GM10847 (cell line): ENCODE measurements around the gene PGD.
A peak's percentile ranks its signal among the peaks of the same experiment; 100 is the strongest.

Source experiments
- POLR2A ChIP-seq: IDR thresholded peaks from 2 replicates; pipeline ENCODE4 v1.6.1; 2011; ENCODE audit not compliant: insufficient read length; ENCODE audit errors: extremely low read depth

The PGD gene

DNA sequence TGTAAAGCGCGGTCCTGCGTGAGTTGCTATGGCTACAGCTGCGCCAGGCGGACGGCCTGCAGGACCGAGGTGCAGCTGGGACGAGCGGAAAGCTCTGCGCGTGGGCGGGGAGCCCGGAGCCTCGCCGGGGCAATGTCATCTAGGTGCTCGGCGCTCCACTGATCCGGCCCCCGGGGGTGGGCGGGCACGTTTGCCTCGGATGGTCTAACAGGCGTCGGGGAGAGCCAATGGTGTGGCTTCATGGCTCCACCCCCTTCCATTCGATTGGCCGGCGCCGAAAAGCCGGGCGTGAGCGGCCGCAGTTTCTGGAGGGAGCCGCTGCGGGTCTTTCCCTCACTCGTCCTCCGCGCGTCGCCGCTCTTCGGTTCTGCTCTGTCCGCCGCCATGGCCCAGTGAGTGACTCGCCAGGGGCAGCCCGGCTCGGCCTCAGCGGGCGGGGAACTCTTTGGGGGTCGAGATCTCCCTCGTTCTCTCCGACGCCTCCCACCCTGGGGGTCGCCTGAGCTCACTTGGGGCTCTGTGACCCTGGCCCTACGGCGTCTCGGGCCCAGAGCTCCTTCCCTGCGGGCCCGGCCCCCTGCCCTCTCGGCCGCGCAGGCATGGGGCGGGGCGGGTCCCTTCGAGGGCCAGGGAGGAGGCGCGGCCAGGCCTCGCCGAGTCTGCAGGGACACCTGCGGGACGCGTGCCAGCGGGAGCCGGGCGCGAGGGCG is at the start of gene PGD:
Gene PGD, plus strand, starts transcription at position 331 of the 710 bp plus-strand sequence. Its CDS starts 54 bp downstream, at position 385.
- peak; percentile 68 for TF ChIP-seq POLR2A

DNA sequence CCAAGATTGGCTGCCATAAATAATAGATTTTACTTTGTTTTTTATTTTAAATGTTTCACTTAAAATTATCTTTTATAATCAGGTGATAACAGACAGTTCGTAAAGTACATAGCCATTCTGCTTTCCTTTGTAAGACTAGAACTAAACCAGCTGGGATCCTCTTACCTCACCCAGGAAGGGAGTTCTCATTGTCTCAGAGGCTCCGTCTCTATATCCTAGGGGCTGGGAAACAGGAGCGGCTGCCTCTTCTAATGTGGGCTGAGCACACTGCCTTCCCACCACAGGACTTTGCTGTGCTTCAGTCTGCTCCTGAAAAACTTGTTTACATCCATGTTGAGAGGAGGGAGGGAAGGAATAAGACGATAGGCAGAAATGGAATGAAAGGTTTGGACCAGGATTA is 45.6 kb upstream of the PGD start:
- TF ChIP-seq POLR2A: no peak

DNA sequence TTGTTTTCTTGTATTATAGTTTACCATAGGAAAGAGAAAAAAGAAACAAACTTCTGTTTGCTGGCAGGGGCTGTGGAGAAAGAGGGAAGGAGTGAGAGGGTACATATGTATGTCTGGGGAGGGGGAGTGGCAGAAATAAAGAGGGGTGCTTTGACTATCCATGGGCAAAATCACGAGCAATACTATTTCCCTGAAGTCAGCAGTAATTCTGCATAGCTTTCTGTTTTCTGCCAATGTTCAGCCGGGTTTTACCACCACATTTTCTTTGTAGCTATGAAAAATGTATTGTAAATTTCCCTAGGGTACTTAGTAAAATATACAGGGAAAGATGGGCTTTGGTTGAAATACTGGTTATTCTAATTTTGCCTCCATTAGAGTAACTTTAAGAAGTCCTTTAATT is 45.2 kb upstream of the PGD start:
- no peak for TF ChIP-seq POLR2A

DNA sequence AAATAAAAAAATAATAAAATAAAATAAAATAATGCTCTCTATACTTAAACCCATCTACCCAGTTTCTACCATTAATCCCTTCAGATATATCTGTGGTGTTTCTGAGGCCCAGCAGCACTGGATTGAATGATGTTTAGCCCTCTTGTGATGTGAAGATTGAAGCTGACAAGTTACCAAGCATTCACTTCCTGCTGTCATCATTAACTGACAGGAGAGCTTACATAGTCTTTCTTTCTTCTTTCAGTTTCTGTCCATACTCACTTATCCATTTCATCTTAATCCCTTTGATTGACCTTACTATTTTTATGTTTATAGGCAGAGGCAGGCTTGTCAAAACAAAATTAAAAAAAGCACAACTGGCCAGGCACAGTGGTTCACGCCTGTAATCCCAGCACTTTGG is 38.8 kb upstream of the PGD start:
- no peak for TF ChIP-seq POLR2A

DNA sequence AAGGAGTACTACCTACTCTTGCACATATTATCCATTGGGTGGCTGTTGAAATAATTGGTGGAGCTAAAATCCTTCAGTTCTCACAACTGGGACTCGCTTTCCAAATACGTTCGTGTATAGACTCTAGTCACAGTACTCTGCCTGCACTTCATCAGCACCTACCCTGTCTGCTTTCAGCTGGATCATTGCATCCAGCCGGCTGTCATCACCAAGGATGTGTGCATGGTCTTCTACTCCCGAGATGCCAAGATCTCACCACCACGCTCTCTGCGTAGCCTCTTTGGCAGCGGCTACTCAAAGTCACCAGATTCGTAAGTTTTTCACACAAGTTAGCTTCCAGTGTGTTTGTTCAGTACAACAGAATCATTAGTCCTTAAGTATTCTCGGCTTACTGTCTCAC is 37.3 kb upstream of the PGD start:
- no peak for TF ChIP-seq POLR2A

DNA sequence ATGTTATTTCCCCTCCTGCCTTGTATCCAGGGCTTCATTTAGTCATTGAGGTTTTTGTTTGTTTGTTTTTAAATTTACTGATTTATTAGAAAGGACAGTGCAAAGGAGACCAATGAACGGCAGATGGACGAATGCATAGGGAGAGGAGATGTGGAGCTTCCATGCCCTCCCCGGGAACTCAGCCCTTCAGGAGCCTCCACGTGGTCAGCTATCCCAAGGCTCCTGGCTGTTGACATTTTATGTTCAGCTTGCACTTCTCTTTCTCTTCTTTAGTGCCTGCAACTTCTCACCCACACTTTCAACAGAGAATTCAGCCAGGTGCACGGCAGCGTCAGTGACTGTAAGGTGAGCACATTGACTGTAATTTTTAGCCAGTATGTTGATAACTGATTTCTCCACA is 30.7 kb upstream of the PGD start:
- TF ChIP-seq POLR2A: no peak

DNA sequence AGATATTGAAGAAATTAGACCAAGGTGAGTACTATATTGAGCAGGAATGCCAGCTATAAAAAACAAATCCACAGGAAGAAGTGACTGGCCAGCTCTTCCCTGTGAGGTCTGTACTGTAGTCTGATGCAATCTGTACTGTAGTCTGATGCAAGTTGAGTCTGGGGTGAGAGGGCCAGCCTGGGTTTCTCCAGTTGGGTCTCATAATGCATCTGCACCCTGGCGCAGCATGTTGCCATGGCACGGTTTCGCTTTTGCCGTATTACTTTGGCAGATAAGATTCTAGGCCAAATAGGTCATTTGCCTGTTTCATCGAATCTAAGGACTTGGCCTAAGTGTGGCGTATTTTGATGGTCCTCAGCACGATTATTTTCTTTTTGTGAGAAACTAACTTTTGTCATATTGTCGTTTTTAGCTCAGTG is 24.4 kb upstream of the PGD start:
- no peak for TF ChIP-seq POLR2A

DNA sequence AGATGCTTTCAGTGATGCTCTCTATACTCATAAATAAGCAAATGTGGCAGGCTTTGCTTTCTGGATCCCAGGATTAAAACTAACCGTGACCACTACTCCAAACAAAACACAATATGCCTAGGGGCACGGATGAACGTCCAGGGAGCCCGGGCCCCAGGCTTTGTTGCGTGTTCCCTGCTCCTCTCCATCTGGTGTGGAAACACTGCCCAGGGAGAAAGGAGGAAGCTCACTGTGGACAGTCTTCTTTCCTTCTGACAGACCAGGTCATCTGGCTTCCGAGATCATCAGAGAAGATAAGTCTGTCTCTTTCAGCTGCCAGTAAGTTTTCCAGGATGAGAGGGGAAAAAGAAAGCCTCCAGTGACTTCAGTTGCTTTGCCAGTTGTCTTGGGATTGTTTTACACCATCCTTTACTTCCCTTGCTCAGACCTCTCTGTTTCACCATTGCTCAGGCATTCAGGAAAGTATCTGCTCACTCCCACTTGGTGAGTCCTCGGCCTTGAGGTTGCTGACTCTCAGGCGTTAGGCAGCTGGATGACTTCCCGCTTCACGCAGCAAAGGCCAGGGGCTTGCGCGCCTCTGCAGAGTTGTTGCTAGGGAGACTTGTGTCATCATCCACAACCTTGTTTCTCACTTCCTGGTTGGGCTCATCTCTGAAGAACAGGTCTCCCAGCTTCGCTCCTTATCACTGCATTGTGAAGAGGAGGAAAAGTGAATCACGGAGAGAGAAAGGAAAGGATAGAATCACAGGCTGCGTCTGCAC is 20.6 kb upstream of the PGD start:
- no peak for TF ChIP-seq POLR2A

DNA sequence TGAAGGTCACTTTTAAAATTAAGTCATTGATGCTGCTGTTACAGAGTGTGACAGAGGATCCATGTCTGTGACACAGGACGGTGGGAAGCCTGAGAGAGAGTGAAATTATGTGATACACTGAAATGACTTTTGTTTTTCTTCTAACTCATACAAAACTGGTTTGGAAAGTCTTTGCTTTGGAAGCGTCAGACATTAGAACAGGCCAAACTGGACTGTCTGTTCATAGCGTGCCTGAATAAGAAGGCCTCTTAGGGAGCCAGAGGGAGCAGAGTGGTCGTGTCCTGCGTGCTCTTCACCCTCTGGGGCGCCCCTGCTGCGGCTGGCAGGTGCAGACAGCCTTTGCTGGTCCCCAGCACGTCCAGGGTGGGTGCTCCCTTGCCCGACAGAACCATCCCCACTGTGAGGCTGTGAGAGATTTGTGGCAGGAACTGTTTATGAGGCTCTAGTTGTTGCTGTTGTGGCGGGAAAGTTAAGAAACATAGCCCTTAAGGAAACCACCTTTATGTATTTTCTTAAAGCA is 19.7 kb upstream of the PGD start:
- no peak for TF ChIP-seq POLR2A

DNA sequence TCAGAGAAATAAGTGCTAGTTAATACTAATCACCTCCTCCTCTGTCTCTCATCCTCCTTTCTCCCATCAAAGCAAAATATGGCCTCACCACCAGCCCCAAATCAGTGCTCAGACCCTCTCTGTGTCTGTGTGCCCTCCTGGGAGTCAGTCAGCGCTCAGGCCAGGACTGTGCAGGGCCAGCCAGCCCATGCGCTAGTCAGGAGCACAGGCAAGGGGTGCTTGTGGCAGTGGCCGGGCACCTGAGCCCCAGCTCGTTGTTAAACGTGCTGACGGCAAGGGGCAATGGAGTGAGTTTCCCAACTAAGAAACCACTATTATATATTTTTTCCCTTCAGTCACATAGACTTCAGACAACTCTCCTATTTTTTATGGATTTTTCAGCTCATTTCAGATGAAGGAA is 19.2 kb upstream of the PGD start:
- TF ChIP-seq POLR2A: no peak

DNA sequence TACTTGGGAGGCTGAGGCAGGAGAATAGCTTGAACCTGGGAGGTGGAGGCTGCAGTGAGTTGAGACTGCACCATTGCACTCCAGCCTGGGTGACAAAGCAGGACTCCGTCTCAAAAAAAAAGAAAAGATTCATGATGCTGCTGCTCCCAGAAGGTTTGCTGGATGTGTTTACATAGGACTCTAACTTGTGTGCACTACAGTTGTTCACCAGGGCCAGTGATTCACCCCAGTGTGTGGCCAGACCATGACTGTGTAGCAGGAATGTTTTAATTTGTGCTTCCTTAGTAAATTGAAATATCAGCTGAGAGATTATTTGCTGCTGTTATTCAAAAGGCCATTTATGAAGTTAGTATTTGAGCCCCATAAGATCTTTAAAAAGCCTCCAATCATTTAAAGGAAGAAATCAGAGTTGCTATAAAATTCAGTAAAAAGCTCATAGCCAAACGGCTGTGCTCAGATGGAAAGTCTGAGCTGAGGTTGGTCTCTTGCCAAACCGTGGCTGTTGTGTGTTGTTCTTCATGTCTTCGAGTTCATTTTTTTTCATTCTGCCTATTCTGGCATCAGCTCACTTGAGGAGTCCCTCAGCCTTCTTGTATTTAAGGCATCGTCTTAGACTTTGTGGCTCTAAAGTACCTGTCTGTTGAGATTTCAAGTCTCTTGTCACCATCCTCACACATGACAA is 18.1 kb upstream of the PGD start:
- TF ChIP-seq POLR2A: no peak

DNA sequence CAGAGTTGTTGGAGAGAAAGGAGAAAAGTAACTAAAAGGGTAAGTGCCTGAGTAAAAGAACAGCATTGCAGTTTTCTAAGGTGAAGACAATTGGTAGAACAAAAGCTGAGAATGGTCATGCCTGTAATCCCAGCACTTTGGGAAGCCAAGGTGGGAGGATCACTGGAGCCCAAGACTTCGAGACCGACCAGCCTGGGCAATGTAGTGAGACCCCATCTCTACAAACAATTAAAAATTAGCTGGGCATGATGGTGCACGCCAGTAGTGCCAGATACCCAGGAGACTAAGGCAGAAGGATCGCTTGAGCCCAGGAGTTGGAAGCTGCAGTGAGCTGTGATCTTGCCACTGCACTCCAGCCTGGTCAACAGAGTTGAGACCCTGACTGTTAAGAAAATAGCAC is 15.2 kb upstream of the PGD start:
- TF ChIP-seq POLR2A: no peak

DNA sequence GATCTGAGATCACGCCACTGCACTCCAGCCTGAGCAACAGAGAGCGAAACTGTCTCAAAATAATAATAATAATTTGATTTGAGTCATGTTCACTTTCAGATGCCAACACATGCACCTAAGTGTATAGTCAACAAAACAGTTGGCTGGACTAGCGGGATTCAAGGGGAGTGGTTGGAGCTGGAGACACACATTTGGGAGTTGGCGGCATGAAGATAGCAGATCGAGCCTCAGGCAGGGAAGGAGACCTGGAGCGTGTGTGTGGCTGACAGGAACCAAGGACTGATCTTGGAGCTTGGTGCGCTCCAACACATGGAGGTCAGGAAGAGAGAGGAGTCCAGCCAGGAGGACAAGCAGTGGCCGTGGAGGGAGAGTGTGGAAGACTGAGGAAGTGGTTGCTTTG is 14.6 kb upstream of the PGD start:
- TF ChIP-seq POLR2A: no peak

DNA sequence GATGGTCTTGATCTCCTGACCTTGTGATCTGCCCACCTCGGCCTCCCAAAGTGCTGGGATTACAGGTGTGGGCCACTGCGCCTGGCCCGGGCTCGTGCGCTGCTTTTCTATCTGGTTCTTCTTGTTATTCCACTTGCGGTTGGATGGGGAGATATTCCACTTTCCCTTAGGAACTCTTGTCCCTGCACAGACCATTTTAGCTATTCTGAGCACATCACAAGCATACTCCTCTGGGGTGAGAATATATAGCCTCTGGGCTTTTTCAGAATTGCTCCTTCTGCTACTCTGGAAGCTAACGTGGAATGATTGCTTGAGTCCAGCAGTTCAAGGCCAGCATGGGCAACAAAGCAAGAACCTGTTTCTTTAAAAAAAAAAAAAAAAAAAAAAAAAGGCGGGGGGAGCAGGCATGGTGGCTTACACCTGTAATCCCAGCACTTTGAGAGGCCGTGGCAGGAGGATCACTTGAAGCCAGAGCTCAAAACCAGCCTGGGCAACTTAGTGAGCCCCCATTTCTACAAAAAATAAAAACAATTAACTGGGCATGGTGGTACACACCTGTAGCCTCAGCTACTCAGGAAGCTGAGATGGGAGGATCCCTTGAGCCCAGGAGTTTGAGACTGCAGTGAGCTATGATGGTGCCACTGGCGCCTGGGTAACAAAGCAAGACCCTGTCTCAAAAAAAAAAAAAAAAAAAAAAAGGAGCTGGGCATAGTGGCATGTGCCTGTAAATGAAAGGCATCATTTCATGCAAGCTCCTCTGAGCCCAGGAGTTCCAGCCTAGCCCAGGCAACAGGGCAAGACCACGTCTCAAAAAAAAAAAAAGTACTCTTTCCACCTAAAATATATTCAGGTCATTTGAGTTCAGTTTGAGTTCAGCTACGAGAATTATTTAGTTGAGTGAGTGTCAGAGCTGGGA is 11.8 kb upstream of the PGD start:
- TF ChIP-seq POLR2A: no peak
